HG02571 (cell line): ENCODE results near the gene CNOT10.
"Not testable (repeated sequence)": the region's sequence is repeated elsewhere in the genome, so short reads cannot be mapped to it uniquely, and the experiment has no call there.

Experiments
- ATAC-seq: cut with Tn5 transposase; IDR thresholded peaks from one replicate; pipeline ENCODE4 v1.9.1; 2021; ENCODE audit warnings: mild to moderate bottlenecking, moderate library complexity; ENCODE audit not compliant: unreplicated experiment

CNOT10 gene, protein sequence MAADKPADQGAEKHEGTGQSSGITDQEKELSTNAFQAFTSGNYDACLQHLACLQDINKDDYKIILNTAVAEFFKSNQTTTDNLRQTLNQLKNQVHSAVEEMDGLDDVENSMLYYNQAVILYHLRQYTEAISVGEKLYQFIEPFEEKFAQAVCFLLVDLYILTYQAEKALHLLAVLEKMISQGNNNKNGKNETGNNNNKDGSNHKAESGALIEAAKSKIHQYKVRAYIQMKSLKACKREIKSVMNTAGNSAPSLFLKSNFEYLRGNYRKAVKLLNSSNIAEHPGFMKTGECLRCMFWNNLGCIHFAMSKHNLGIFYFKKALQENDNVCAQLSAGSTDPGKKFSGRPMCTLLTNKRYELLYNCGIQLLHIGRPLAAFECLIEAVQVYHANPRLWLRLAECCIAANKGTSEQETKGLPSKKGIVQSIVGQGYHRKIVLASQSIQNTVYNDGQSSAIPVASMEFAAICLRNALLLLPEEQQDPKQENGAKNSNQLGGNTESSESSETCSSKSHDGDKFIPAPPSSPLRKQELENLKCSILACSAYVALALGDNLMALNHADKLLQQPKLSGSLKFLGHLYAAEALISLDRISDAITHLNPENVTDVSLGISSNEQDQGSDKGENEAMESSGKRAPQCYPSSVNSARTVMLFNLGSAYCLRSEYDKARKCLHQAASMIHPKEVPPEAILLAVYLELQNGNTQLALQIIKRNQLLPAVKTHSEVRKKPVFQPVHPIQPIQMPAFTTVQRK

GRCh38 chr3:32684800-32685542 is at the start of gene CNOT10:
CNOT10 (plus strand) TSS chr3:32685188; CDS start chr3:32685461, 273 bp downstream.
- peak; percentile 98 for ATAC-seq

DNA sequence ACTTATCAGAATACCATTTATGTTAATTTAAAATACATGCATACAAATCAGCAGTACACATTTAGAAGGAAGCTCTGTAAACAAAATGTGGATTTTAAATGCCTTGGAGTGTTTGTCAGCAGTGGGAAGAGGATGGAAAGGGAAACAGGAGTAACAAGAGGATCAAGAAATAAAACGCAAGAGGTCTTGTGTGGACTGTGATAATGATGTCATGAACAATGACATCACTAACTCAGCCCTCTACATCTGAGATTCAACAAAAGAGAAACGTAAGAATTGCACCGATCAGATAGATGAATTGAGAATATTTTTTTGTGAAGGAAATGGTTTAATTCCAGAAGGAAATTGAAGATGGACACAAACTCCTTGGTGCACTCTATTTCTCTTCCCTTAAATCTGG is 44.0 kb upstream of the CNOT10 start:
- no peak for ATAC-seq

GRCh38 chr3:32641356-32641755 is 43.6 kb upstream of the CNOT10 start:
- ATAC-seq: no peak

- no peak for ATAC-seq
Observed at GRCh38 chr3:32643354-32643753, 41.6 kb upstream of the CNOT10 start.

GRCh38 chr3:32643816-32644215 is 41.2 kb upstream of the CNOT10 start:
- ATAC-seq: no peak

DNA sequence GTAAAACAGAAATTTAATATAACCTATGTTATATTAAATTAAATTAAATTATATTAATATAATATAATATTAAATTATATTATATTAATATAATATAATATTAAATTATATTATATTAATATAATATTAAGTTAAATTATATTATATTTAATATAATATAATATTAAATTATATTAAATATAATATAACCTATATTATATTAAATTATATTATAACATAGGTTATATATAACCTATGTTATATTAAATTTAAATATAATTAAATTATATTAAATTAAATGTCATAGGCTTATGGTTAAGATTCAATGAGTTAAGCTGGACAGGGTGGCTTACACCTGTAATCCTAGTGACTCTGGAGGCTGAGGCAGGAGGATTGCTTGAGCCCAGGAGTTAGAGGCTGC is 40.6 kb upstream of the CNOT10 start:
- ATAC-seq: no peak

- no peak for ATAC-seq
Observed at GRCh38 chr3:32646761-32647160, 38.2 kb upstream of the CNOT10 start.

DNA sequence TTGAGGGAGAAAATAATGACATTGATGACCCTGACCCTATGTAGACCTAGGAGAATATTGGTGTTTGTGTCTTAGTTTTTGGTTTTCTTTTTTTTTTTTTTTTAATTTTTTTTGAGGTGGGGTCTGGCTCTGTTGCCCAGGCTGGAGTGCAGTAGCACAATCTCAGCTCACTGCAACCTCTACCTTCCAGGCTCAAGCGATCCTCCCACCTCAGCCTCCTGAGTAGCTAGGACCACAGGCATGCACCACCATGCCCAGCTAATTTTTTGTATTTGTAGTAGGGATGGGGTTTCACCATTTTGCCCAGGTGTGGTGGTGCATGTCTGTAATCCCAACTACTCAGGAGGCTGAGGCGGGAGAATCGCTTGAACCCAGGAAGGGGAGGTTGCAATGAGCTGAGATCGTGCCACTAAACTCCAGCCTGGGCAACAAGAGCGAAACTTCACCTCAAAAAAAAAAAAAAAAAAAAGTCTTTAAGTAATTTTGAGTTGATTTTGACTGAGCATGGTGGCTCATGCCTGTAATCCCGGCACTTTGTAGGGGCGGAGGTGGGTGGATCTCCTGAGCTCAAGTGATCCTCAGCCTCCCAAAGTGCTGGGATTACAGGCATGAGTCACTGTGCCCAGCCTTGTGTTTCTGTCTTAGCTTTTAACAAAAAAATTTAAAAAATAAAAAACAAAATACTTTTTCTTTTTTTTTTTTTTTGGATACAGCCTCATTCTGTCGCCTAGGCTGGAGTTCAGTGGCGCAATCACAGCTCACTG is 32.5 kb upstream of the CNOT10 start:
- not testable (repeated sequence) for ATAC-seq

DNA sequence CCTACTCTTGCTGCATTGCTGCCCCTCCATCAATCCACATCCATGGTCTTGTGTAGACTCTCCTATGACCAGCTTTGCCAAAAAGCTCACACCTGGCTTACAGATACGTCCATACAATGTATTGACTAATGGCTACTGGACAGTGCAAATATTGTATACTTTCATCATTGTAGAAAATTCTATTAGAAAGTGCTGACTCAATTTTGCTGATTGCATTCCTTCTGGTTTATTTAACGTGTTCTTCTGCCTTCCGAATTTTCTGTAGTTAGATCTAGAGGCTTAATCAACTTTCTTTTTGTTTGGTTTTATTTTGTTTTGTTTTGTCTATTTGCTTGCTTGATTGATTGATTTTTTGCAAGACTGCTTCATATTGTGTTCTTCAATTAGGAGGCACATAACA is 29.8 kb upstream of the CNOT10 start:
- no peak for ATAC-seq

- ATAC-seq: no peak
Observed at GRCh38 chr3:32660634-32661033, 24.4 kb upstream of the CNOT10 start.

GRCh38 chr3:32662647-32663046 is 22.3 kb upstream of the CNOT10 start:
- ATAC-seq: no peak

DNA sequence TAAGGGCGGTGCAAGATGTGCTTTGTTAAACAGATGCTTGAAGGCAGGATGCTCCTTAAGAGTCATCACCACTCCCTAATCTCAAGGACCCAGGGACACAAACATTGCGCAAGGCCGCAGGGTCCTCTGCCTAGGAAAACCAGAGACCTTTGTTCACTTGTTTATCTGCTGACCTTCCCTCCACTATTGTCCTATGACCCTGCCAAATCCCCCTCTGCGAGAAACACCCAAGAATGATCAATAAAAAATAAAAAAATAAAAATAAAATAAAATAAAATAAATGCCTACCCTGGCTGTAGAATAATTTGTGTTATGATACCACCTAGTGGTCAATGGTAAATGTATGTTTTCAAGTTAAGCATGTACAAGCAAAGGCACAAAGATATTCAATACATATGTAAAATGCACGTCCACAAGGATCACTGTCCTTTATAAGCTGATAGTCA is 20.3 kb upstream of the CNOT10 start:
- not testable (repeated sequence) for ATAC-seq

DNA sequence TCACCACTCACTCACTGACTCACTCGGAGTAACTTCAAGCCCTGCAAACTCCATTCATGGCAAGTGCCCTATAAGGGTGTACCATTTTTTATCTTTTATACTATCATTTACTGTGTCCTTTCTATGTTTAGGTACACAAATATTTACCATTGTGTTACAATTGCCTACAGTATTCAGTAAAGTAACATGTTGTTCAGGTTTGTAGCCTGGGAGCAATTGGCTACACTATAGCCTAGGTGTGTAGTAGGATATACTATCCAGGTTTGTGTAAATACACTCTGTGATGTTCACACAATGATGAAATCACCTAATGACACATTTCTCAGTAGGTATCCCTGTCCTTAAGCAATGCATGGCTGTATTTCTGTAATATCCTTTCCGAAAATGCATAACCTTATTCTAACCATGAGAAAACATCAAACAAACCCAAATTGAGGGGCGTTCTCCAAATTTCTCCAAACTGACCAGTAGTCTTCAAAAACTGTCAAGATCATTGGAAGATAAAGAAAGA is 17.9 kb upstream of the CNOT10 start:
- ATAC-seq: no peak

DNA sequence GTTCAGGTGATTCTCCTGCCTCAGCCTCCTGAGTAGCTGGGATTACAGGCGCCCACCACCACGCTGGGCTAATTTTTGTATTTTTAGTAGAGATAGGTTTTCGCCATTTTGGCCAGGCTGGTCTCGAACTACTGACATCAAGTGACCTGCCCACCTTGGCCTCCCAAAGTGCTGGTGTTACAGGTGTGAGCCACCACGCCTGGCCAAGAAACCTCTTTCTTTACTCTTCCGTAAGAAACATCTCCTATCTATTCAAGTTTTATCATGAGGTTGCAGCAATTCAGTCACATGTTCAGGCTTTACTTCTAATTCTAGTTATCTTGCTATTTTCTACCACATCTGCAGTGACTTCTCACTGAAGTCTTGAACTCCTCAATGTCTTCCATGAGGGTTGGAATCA is 15.8 kb upstream of the CNOT10 start:
- not testable (repeated sequence) for ATAC-seq

DNA sequence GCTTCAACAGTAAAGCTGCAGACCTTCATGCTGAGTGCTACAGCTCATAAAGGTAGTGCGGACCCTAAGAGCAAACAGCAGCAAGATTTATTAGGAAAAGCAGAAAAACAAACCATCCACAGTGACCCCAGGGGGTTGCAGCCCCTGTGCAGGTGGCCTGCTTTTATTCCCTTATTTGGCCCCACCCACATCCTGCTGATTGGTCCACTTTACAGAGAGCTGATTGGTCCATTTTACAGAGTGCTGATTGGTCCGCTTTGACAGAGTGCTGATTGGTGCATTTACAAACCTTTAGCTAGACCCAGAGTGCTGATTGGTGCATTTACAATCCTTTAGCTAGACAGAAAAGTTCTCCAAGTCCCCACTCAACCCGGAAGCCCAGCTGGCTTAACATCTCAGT is 11.3 kb upstream of the CNOT10 start:
- ATAC-seq: not testable (repeated sequence)

GRCh38 chr3:32675164-32675563 is 9.8 kb upstream of the CNOT10 start:
- ATAC-seq: no peak

GRCh38 chr3:32675650-32676049 is 9.3 kb upstream of the CNOT10 start:
- no peak for ATAC-seq

GRCh38 chr3:32681811-32682210 is 3.2 kb upstream of the CNOT10 start:
- ATAC-seq: no peak

DNA sequence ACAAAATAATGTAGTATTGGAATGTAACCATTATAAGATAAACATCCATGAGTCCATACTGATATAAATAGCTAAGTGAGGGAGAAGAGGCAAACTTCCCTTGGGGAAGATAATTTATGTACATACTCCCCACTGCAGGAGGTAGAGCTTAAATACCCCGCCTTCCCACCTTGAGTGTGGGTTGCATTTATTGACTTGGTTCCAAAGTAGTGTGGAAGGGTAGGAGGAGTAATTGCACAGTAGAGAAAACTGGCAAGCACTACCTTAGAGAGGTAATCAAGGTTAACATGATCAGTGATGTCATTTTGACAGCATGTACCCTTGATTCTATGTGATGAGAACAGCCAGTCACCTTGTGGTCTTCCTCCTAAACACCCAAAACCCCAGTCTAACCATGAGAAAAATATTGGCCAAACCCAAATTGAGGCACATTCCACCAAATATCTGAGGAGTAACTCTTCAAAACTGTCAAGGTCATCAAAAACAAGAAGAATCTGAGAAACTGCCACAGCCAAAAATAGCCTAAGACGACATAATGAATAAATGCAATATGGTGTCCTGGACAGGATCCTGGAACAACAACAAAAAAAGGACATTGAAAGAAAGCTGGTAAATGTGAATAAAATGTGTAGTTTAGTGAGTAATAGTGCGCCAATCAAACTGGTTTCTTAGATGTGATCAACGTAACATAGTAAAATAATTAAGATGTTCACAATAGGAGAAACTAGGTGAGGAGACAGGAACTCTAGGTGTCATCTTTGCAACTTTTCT is 774 bp upstream of the CNOT10 start:
- ATAC-seq: no peak
